Activated naive CD4-positive, alpha-beta T cell treated with Interleukin-2 at 50 U/mL for 16 hours (primary cell): ENCODE results near the gene ZNF610.
"Not testable (repeated sequence)": the region's sequence is repeated elsewhere in the genome, so short reads cannot be mapped to it uniquely, and the experiment has no call there.

Experiments
- DNase-seq: peaks from one replicate; pipeline ENCODE4 v3.0.0-alpha.2; 2020

The ZNF610 gene

GRCh38 chr19:52336117-52336790 is at the start of gene ZNF610:
Gene ZNF610, plus strand, starts transcription at chr19:52336243. Its CDS starts 12,930 bp downstream, at chr19:52349173.
- peak; percentile 87 for DNase-seq

- DNase-seq, result no peak
Observed at GRCh38 chr19:52286256-52286655, 49.8 kb upstream of the ZNF610 start.

GRCh38 chr19:52291781-52292180 is 44.3 kb upstream of the ZNF610 start:
- no peak for DNase-seq

GRCh38 chr19:52292946-52293345 is 43.1 kb upstream of the ZNF610 start:
- not testable (repeated sequence) for DNase-seq

GRCh38 chr19:52296400-52296772 is 39.7 kb upstream of the ZNF610 start:
- DNase-seq, result no peak

GRCh38 chr19:52296773-52297600 is 39.1 kb upstream of the ZNF610 start, which contains the start of gene ZNF480:
Gene ZNF480, plus strand, starts transcription at chr19:52297169. Its CDS starts 3,244 bp downstream, at chr19:52300413.
- peak; percentile 75 for DNase-seq

GRCh38 chr19:52297601-52298364 is 38.3 kb upstream of the ZNF610 start:
- DNase-seq, result no peak

GRCh38 chr19:52307275-52307674 is 28.8 kb upstream of the ZNF610 start:
- DNase-seq, result no peak

GRCh38 chr19:52322429-52322828 is 13.6 kb upstream of the ZNF610 start:
- no peak for DNase-seq

GRCh38 chr19:52331757-52332156 is 4.3 kb upstream of the ZNF610 start:
- no peak for DNase-seq

- DNase-seq, result no peak
Observed at GRCh38 chr19:52335768-52336116, 301 bp upstream of the ZNF610 start.

- DNase-seq, result no peak
Observed at GRCh38 chr19:52336791-52337381, 843 bp downstream of the ZNF610 start.

GRCh38 chr19:52339022-52339421 is 3.0 kb downstream of the ZNF610 start:
- DNase-seq, result not testable (repeated sequence)

- peak; percentile 58 for DNase-seq
Observed at GRCh38 chr19:52343548-52343947, 7.5 kb downstream of the ZNF610 start.

GRCh38 chr19:52345162-52345561 is 9.1 kb downstream of the ZNF610 start:
- DNase-seq, result no peak

GRCh38 chr19:52351512-52351911 is 15.5 kb downstream of the ZNF610 start:
- DNase-seq, result no peak

- no peak for DNase-seq
Observed at GRCh38 chr19:52366414-52366824, 30.4 kb downstream of the ZNF610 start.

GRCh38 chr19:52369559-52370340 is 33.7 kb downstream of the ZNF610 start, which contains the start of gene ZNF880:
Gene ZNF880, plus strand, starts transcription at chr19:52369923. Its CDS starts 43 bp downstream, at chr19:52369966.
- peak; percentile 91 for DNase-seq

- no peak for DNase-seq
Observed at GRCh38 chr19:52370341-52370710, 34.3 kb downstream of the ZNF610 start.

GRCh38 chr19:52391135-52391534 is 55.1 kb downstream of the ZNF610 start:
- no peak for DNase-seq

GRCh38 chr19:52397310-52398080 is 61.5 kb downstream of the ZNF610 start, which contains the start of gene ZNF528:
Gene ZNF528, plus strand, starts transcription at chr19:52397849. Its CDS starts 4,165 bp downstream, at chr19:52402014.
- DNase-seq, result peak; percentile 95
